Measurements from ENCODE around the gene VWA3A. TPM values are rescaled to one million over a fixed set of nuclear protein-coding genes. Genes with fewer than 3 reads are reported as not detected.
"Not testable (repeated sequence)": the region's sequence is repeated elsewhere in the genome, so short reads cannot be mapped to it uniquely, and the experiment has no call there.

The VWA3A gene
- total and polyA plus RNA-seq, 4 experiments from 2014 or later, result 0.33 to 0.41 TPM; not detected in 2

DNA sequence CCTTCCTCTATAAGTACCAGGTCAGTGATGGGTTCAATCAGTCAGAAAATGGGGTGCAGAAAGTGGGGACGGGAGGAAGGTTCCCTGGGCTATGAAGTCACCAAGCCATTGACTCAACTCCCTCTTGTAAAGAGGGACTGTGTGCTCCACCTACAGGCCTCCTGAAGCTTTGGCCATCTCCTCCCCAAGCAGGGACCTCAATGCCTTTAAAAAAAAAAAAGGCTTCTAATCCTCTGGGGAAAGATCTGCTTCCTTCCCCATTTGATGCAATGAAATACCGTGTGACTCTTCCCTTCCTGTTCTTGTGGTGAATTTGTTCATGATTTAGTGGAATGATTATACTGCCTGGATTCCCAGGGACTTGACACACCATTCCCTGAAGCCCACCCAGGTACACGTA is 30.8 kb downstream of the VWA3A start:
- H3K9me3 Mint-ChIP-seq, result peaks cover 0 to 6% (median under 1%) of the 10 kb centered on the region in 8 donors
- CTCF ChIA-PET (ENCODE audit: partially characterized antibody), result no interaction called here

DNA sequence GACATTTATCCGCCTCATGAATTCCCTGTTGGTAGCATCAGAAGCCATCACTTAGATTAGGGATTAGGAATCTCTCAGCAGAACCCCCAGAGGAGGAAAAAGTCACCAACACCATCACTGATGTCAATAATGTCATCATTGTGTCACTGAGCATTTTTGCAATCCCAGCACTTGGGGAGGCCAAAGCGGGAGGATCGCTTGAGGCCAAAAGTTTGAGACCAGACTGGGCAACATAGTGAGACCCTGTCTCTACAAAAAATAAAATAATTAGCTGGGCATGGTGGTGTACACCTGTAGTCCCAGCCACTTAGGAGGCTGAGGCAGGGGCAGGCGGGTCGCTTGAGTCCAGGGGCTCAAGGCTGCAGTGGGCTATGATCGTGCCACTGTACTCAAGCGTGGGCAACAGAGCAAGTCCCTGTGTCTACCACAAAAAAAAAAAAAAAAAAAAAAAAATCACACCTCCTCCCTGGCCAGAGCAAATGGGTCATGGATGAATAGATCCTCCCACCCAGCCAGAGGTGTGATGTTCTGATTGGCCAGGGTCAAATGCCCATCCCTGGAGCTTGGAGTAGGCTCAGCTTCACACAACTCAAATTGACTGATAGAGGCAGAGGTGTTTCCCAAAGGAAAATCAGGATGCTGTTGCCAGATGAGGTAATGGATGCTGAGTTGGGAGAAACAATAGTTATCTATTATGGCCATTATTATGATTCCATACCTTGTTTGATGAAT is 31.6 kb downstream of the VWA3A start:
- Mint-ChIP-seq H3K27ac (no peak overlapping the region), H3K27me3 (peaks cover 1 to 3% of the 10 kb centered on the region in 2 donors), H3K9me3 (peaks cover 0 to 10% (median under 1%) of the 10 kb centered on the region in 8 donors), H3K4me3 (no peak overlapping the region), H3K36me3 (no peaks in the 10 kb centered on the region), H3K4me1 (no peaks in the 10 kb centered on the region)
- DNase-seq, result no peak
- ChIA-PET CTCF (ENCODE audit: partially characterized antibody) (no interaction called here), POLR2A (ENCODE audit: partially characterized antibody) (no interaction called here)
- Histone ChIP-seq H3K4me1 (ENCODE audit: insufficient read depth, low read length) (no peaks in the 10 kb centered on the region), H3K27me3 (ENCODE audit: insufficient read depth, low read length) (no peaks in the 10 kb centered on the region), H3K4me3 (ENCODE audit: low read length in 2 of 2) (no peak overlapping the region), H3K9me3 (ENCODE audit: control insufficient read depth in 1 of 2, low read length in 2 of 2) (no peaks in the 10 kb centered on the region), H3K36me3 (ENCODE audit: insufficient read depth, low read length) (no peaks in the 10 kb centered on the region), H3K27ac (ENCODE audit: low read depth, low read length) (no peak overlapping the region)
- intact Hi-C loops (cut with micrococcal nuclease), result no loop called here

More for the DNA sequence above, 30.8 kb downstream of the VWA3A start:
- Histone ChIP-seq H3K4me3 (ENCODE audit: low read length in 2 of 2) (no peak overlapping the region), H3K27me3 (ENCODE audit: insufficient read depth, low read length) (no peaks in the 10 kb centered on the region), H3K9me3 (ENCODE audit: control insufficient read depth in 1 of 2, low read length in 2 of 2) (no peaks in the 10 kb centered on the region), H3K27ac (ENCODE audit: low read depth, low read length) (no peak overlapping the region), H3K4me1 (ENCODE audit: insufficient read depth, low read length) (no peaks in the 10 kb centered on the region), H3K36me3 (ENCODE audit: insufficient read depth, low read length) (no peaks in the 10 kb centered on the region)
- no peak overlapping the region for H3K4me3 Mint-ChIP-seq
- H3K4me1 Mint-ChIP-seq, result no peaks in the 10 kb centered on the region
- no peaks in the 10 kb centered on the region for H3K36me3 Mint-ChIP-seq
- no peak overlapping the region for H3K27ac Mint-ChIP-seq
- no peak for DNase-seq
- intact Hi-C loops (cut with micrococcal nuclease), result no loop called here
- POLR2A ChIA-PET (ENCODE audit: partially characterized antibody), result no interaction called here
- H3K27me3 Mint-ChIP-seq, result peaks cover 0 to 2% of the 10 kb centered on the region in 2 donors

DNA sequence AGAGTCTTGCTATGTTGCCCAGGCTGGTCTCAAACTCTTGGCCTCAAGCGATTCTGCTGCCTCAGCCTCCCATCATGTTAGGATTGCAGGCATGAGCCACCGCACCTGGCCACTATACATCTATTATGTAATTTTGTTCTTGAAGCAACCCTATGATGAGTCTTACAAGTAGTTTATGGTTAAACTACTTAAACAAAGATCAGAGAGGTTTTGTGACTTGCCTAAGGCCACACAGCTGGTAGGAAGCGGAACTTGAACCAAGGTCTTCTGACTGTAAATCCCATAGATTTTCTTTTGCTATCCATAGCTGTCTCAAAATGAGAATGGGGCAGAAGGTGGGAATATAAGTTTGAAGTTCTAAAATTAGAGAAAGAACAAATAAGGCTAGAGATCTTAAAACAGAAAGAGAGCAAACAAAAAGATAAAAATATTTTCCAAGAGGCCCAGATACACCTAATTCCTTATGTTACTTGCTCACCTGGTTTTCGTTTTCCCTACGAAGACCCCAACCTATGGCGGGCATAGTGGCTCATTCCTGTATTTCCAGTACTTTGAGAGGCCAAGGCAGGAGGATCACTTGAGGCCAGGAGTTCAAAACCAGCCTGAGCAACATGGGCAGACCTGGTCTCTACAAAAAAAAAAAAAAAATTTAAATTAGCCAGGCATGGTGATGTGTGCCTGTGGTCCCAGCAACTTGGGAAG is 32.4 kb downstream of the VWA3A start:
- Mint-ChIP-seq H3K4me1 (no peaks in the 10 kb centered on the region), H3K27me3 (peaks cover 1 to 3% of the 10 kb centered on the region in 2 donors), H3K9me3 (peaks cover 0 to 10% (median under 1%) of the 10 kb centered on the region in 8 donors), H3K27ac (no peak overlapping the region), H3K4me3 (no peak overlapping the region), H3K36me3 (no peaks in the 10 kb centered on the region)
- no peaks in the 10 kb centered on the region for H3K36me3 ChIP-seq (ENCODE audit: insufficient read depth, low read length)
- CTCF ChIA-PET (ENCODE audit: partially characterized antibody), result no interaction called here
- no peak overlapping the region for H3K27ac ChIP-seq (ENCODE audit: low read depth, low read length)
- H3K27me3 ChIP-seq (ENCODE audit: insufficient read depth, low read length), result no peaks in the 10 kb centered on the region
- no peaks in the 10 kb centered on the region for H3K4me1 ChIP-seq (ENCODE audit: insufficient read depth, low read length)
- DNase-seq, result no peak
- no peak overlapping the region for H3K4me3 ChIP-seq (ENCODE audit: low read length in 2 of 2)
- H3K9me3 ChIP-seq (ENCODE audit: control insufficient read depth in 1 of 2, low read length in 2 of 2), result no peaks in the 10 kb centered on the region
- POLR2A ChIA-PET (ENCODE audit: partially characterized antibody), result no interaction called here
- intact Hi-C loops (cut with micrococcal nuclease), result no loop called here

DNA sequence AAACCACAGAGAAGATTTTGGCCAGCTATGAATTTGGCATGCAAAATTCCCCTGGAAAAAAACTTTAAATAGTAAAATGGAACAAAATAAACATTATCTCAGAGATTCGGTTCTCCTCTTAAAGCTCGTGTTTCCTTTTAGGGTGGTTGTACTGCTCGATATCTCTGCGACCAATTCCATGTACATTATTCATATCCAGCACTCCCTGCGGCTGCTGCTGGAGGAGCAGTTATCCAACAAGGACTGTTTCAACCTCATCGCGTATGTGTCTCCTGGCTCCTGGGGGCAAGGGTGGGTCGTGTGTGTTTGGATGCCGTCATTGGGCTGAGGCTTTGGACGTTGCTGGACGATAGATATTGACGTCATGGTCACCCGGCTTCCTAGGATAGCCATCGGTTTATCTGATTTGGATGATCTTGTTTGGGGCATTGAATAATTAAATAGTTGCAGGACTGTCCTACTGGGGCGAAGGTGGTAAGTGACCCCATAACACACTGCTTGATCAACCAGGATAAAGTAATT is 33.8 kb downstream of the VWA3A start:
- Histone ChIP-seq H3K9me3 (ENCODE audit: control insufficient read depth in 1 of 2, low read length in 2 of 2) (no peaks in the 10 kb centered on the region), H3K36me3 (ENCODE audit: insufficient read depth, low read length) (no peaks in the 10 kb centered on the region), H3K27me3 (ENCODE audit: insufficient read depth, low read length) (no peaks in the 10 kb centered on the region), H3K4me3 (ENCODE audit: low read length in 2 of 2) (no peak overlapping the region), H3K27ac (ENCODE audit: low read depth, low read length) (no peak overlapping the region), H3K4me1 (ENCODE audit: insufficient read depth, low read length) (no peaks in the 10 kb centered on the region)
- peaks cover 1 to 3% of the 10 kb centered on the region in 2 donors for H3K27me3 Mint-ChIP-seq
- H3K27ac Mint-ChIP-seq, result no peak overlapping the region
- H3K4me3 Mint-ChIP-seq, result no peak overlapping the region
- H3K36me3 Mint-ChIP-seq, result no peaks in the 10 kb centered on the region
- H3K9me3 Mint-ChIP-seq, result peaks cover 0 to 10% (median under 1%) of the 10 kb centered on the region in 8 donors
- DNase-seq, result no peak
- no peaks in the 10 kb centered on the region for H3K4me1 Mint-ChIP-seq
- ChIA-PET CTCF (ENCODE audit: partially characterized antibody) (interaction anchor here (1.0 kb wide), 1 partner anchor 48 kb away, joined by 3 read pairs; no protein-coding TSS in a partner anchor), POLR2A (ENCODE audit: partially characterized antibody) (no interaction called here)
- intact Hi-C loops (cut with micrococcal nuclease), result no loop called here

DNA sequence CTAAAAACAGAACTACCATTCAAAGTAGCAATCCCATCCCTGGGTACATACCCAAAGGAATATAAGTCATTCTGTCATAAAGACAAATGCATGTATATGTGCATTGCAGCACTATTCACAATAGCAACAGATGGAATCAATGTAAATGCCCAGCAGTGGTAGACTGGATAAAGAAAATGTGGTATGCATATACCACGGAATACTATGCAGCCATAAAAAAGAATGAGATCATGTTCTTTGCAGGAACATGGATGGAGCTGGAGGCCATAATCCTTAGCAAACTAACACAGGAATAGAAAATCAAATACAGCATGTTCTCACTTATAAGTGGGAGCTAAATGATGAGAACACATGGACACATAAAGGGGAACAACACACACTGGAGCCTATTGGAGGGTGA is 36.2 kb downstream of the VWA3A start:
- H3K4me3 ChIP-seq (ENCODE audit: low read length in 2 of 2); H3K36me3 Mint-ChIP-seq; H3K27ac ChIP-seq (ENCODE audit: low read depth, low read length); H3K9me3 ChIP-seq (ENCODE audit: control insufficient read depth in 1 of 2, low read length in 2 of 2); H3K27me3 ChIP-seq (ENCODE audit: insufficient read depth, low read length); H3K9me3 Mint-ChIP-seq; H3K4me1 ChIP-seq (ENCODE audit: insufficient read depth, low read length); H3K4me1 Mint-ChIP-seq; H3K27ac Mint-ChIP-seq; intact Hi-C loops (cut with micrococcal nuclease); DNase-seq; CTCF ChIA-PET (ENCODE audit: partially characterized antibody); H3K4me3 Mint-ChIP-seq; POLR2A ChIA-PET (ENCODE audit: partially characterized antibody); H3K36me3 ChIP-seq (ENCODE audit: insufficient read depth, low read length); H3K27me3 Mint-ChIP-seq: not testable (repeated sequence)

DNA sequence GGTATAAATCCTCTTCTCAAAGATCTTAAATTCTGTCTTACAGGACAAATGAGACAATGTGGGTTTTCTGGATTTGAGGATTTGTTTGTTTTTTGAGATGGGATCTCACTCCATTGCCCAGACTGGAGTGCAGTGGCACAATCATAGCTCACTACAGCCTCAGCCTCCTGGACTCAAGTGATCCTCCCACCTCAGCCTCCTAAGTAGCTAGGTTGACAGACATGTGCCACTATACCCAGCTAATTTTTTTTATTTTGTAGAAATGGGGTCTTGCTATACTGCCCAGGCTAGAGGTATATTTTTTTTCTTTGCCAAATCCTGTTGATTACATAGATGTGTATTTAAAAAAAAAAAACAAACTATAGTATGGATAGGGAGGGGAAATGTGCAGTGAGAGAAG is 38.2 kb downstream of the VWA3A start:
- intact Hi-C loops (cut with micrococcal nuclease), result no loop called here
- Histone ChIP-seq H3K4me3 (ENCODE audit: low read length in 2 of 2) (no peak overlapping the region), H3K27ac (ENCODE audit: low read depth, low read length) (no peak overlapping the region), H3K36me3 (ENCODE audit: insufficient read depth, low read length) (no peaks in the 10 kb centered on the region), H3K4me1 (ENCODE audit: insufficient read depth, low read length) (no peaks in the 10 kb centered on the region), H3K9me3 (ENCODE audit: control insufficient read depth in 1 of 2, low read length in 2 of 2) (no peaks in the 10 kb centered on the region), H3K27me3 (ENCODE audit: insufficient read depth, low read length) (no peaks in the 10 kb centered on the region)
- no peaks in the 10 kb centered on the region for H3K4me1 Mint-ChIP-seq
- POLR2A ChIA-PET (ENCODE audit: partially characterized antibody), result no interaction called here
- H3K9me3 Mint-ChIP-seq, result peaks cover 0 to 10% (median 0%) of the 10 kb centered on the region in 8 donors
- H3K27me3 Mint-ChIP-seq, result peaks cover 1 to 3% of the 10 kb centered on the region in 2 donors
- H3K4me3 Mint-ChIP-seq, result no peak overlapping the region
- CTCF ChIA-PET (ENCODE audit: partially characterized antibody), result interaction anchor here (1.1 to 1.2 kb wide), 2 partner anchors 10 to 36 kb away, joined by 3 read pairs; no protein-coding TSS in a partner anchor
- no peak for DNase-seq
- H3K36me3 Mint-ChIP-seq, result no peaks in the 10 kb centered on the region
- H3K27ac Mint-ChIP-seq, result no peak overlapping the region

DNA sequence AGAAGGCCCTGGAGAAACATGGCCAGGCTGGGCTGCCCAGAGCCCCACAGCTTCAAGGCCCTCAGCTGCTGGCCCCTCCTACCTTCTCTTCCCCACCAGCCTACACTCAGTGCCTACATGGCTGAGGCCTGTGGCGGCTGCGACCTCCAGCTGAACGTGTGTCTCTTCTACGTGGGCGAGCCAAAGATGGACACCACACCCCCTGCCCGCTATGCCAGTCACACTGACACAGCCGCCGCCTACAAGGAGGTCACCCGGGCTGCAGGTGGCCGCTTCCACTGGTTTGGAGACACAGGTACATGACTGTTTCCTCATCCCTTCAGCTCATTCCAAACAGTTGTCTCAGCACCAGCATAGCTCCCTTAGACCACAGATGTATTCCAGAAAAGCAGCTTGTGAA is 40.5 kb downstream of the VWA3A start:
- no peak overlapping the region for H3K4me3 ChIP-seq (ENCODE audit: low read length in 2 of 2)
- H3K9me3 Mint-ChIP-seq, result peaks cover 0 to 8% (median 0%) of the 10 kb centered on the region in 8 donors
- CTCF ChIA-PET (ENCODE audit: partially characterized antibody), result no interaction called here
- no peak overlapping the region for H3K27ac ChIP-seq (ENCODE audit: low read depth, low read length)
- no peaks in the 10 kb centered on the region for H3K36me3 ChIP-seq (ENCODE audit: insufficient read depth, low read length)
- no peaks in the 10 kb centered on the region for H3K36me3 Mint-ChIP-seq
- no peak overlapping the region for H3K27ac Mint-ChIP-seq
- H3K27me3 ChIP-seq (ENCODE audit: insufficient read depth, low read length), result no peaks in the 10 kb centered on the region
- H3K4me1 ChIP-seq (ENCODE audit: insufficient read depth, low read length), result no peaks in the 10 kb centered on the region
- H3K9me3 ChIP-seq (ENCODE audit: control insufficient read depth in 1 of 2, low read length in 2 of 2), result no peaks in the 10 kb centered on the region
- POLR2A ChIA-PET (ENCODE audit: partially characterized antibody), result no interaction called here
- no peaks in the 10 kb centered on the region for H3K4me1 Mint-ChIP-seq
- peaks cover 3 to 5% of the 10 kb centered on the region in 2 donors for H3K27me3 Mint-ChIP-seq
- no peak overlapping the region for H3K4me3 Mint-ChIP-seq
- DNase-seq, result no peak
- intact Hi-C loops (cut with micrococcal nuclease), result no loop called here

All from CD4-positive, alpha-beta memory T cell (primary cell).